OCI-LY7 (cell line): ENCODE results near the gene APBB2. TPM values are rescaled to one million over a fixed set of nuclear protein-coding genes. Genes with fewer than 3 reads are reported as not detected.

ENCODE experiments used
- BruUV-seq: library from RNA; stranded (reverse); fragments of 400-500 nt; replicated peaks from 2 replicates; lab custom pipeline; 2021; lab: Mats Ljungman, UMichigan
- CTCF ChIA-PET: fragments of 300-600 bp; sonication (Branson Sonifier 250); formaldehyde crosslinking; loops from one replicate; lab custom pipeline; 2022; ENCODE audit warnings: antibody characterized with exemption; ENCODE audit not compliant: unreplicated experiment; lab: Charles Lee
- POLR2A ChIA-PET: fragments of 300-600 bp; sonication (Branson Sonifier 250); formaldehyde crosslinking; loops from one replicate; lab custom pipeline; 2022; ENCODE audit warnings: antibody characterized with exemption; lab: Charles Lee
- DNase-seq: peaks from one replicate; pipeline ENCODE4 v3.0.0-alpha.2; 2015; ENCODE audit warnings: low spot score
- H2AFZ ChIP-seq: fragments of 200-600 bp; sonication (generic), shearing (Covaris generic); 2 replicates; pipeline ENCODE4 v1.6.1; 2014; ENCODE audit warnings: mild to moderate bottlenecking, antibody characterized with exemption, low read length, moderate library complexity
- H3K27ac ChIP-seq: fragments of 200-600 bp; sonication (generic); 2 replicates; pipeline ENCODE4 v1.5.1; 2014; ENCODE audit warnings: mixed run types, low read depth, mild to moderate bottlenecking, moderate library complexity, low read length, inconsistent platforms; ENCODE audit not compliant: poor library complexity, severe bottlenecking
- H3K36me3 ChIP-seq: fragments of 200-600 bp; sonication (generic); 2 replicates; pipeline ENCODE4 v1.6.1; 2014; ENCODE audit warnings: mild to moderate bottlenecking, antibody characterized with exemption, low read length, moderate library complexity, mixed read lengths; ENCODE audit not compliant: insufficient read depth
- H3K4me1 ChIP-seq: fragments of 200-600 bp; sonication (generic); 2 replicates; pipeline ENCODE4 v1.5.1; 2014; ENCODE audit warnings: mild to moderate bottlenecking, low read length; ENCODE audit not compliant: insufficient read depth, poor library complexity, severe bottlenecking
- H3K4me2 ChIP-seq: fragments of 200-600 bp; sonication (generic); 2 replicates; pipeline ENCODE4 v1.6.1; 2014; ENCODE audit warnings: mild to moderate bottlenecking, low read length
- H3K4me3 ChIP-seq: fragments of 200-600 bp; sonication (generic); 2 replicates; pipeline ENCODE4 v1.5.1; 2014; ENCODE audit warnings: mild to moderate bottlenecking, low read depth, low read length; ENCODE audit not compliant: poor library complexity, severe bottlenecking
- H3K79me2 ChIP-seq: fragments of 200-600 bp; sonication (generic); 2 replicates; pipeline ENCODE4 v1.6.1; 2016; ENCODE audit warnings: low read depth, mild to moderate bottlenecking, low read length, moderate library complexity, mixed read lengths; ENCODE audit not compliant: insufficient read depth
- H3K9me2 ChIP-seq: fragments of 200-600 bp; sonication (generic); 2 replicates; pipeline ENCODE4 v1.6.1; 2016; ENCODE audit warnings: mild to moderate bottlenecking, low read length, mixed read lengths; ENCODE audit not compliant: insufficient read depth
- H3K9me3 ChIP-seq: fragments of 200-600 bp; sonication (generic); 2 replicates; pipeline ENCODE4 v1.6.1; 2014; ENCODE audit warnings: mild to moderate bottlenecking, mixed run types, low read length, mixed read lengths
- H4K20me1 ChIP-seq: fragments of 200-600 bp; sonication (generic); 2 replicates; pipeline ENCODE4 v1.6.1; 2014; ENCODE audit warnings: mild to moderate bottlenecking, antibody characterized with exemption, low read length, moderate library complexity, mixed read lengths; ENCODE audit not compliant: insufficient read depth
- EZH2phosphoT487 ChIP-seq: fragments of 200-600 bp; sonication (generic); IDR thresholded peaks from 2 replicates; pipeline ENCODE4 v1.6.1; 2018; ENCODE audit warnings: low read depth, borderline replicate concordance, mild to moderate bottlenecking, mixed run types, antibody characterized with exemption, low read length, moderate library complexity, mixed read lengths
- intact Hi-C: fragments of 100-400 bp; cut with micrococcal nuclease; formaldehyde crosslinking; loops from one replicate; pipeline ENCODE4 v1.10.0; 2022; ENCODE audit not compliant: unreplicated experiment
- total RNA-seq, 2 experiments: library from RNA; depleted of rRNA in 1 of 2; stranded (reverse); fragments of >200 nt in 1 of 2; shearing (Covaris generic) in 1 of 2; gene quantifications; 2 replicates each; pipeline ENCODE4 v1.2.3, GENCODE V29; 2014 to 2022
- TF ChIP-seq, protein P1 (sequence below): fragments of 200-600 bp; sonication (generic); conservative IDR thresholded peaks from 2 replicates; pipeline ENCODE4 v1.5.1; 2014; ENCODE audit warnings: mild to moderate bottlenecking, antibody characterized with exemption, low read length, moderate library complexity, mixed read lengths

The APBB2 gene
- total RNA-seq, 2 experiments from 2014 or later: 66.4 to 88.5 TPM

DNA sequence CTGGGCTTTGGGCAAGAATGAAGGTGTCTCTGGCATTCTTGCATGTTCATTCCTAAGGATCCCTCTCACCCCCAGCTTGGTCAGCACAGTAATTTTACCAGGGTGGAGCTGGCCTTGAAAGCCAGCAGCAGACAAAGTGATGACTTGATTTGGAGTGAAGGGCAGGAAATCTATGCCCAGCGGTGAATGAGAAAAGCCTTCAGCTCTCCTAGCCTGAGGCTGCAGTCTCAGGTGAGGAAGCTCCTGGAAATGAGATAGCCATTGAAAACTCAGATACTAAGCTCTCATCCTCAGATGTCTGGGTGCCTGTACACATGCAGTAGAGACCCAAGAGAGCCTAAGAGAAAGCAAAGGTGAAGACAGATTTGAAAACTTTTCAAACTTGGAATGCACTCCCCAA, 31.6 kb upstream of the APBB2 start:
- BruUV-seq: no TSS peak
- Histone ChIP-seq H3K9me3 (no peaks in the 10 kb centered on the region), H2AFZ (no peak overlapping the region), H4K20me1 (no peaks in the 10 kb centered on the region), H3K4me2 (no peak overlapping the region), H3K4me3 (no peak overlapping the region), H3K36me3 (no peaks in the 10 kb centered on the region), H3K27ac (no peak overlapping the region), H3K4me1 (no peaks in the 10 kb centered on the region), H3K79me2 (no peaks in the 10 kb centered on the region), H3K9me2 (no peaks in the 10 kb centered on the region)
- DNase-seq: no peak
- CTCF ChIA-PET: no interaction called here
- TF ChIP-seq, protein P1, sequence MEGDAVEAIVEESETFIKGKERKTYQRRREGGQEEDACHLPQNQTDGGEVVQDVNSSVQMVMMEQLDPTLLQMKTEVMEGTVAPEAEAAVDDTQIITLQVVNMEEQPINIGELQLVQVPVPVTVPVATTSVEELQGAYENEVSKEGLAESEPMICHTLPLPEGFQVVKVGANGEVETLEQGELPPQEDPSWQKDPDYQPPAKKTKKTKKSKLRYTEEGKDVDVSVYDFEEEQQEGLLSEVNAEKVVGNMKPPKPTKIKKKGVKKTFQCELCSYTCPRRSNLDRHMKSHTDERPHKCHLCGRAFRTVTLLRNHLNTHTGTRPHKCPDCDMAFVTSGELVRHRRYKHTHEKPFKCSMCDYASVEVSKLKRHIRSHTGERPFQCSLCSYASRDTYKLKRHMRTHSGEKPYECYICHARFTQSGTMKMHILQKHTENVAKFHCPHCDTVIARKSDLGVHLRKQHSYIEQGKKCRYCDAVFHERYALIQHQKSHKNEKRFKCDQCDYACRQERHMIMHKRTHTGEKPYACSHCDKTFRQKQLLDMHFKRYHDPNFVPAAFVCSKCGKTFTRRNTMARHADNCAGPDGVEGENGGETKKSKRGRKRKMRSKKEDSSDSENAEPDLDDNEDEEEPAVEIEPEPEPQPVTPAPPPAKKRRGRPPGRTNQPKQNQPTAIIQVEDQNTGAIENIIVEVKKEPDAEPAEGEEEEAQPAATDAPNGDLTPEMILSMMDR: no peak
- no peak for TF ChIP-seq EZH2phosphoT487
- intact Hi-C loops: no loop called here
- POLR2A ChIA-PET: interaction anchor here (0.5 kb wide), 1 partner anchor 1252 kb away, joined by 3 read pairs; no protein-coding TSS in a partner anchor

DNA sequence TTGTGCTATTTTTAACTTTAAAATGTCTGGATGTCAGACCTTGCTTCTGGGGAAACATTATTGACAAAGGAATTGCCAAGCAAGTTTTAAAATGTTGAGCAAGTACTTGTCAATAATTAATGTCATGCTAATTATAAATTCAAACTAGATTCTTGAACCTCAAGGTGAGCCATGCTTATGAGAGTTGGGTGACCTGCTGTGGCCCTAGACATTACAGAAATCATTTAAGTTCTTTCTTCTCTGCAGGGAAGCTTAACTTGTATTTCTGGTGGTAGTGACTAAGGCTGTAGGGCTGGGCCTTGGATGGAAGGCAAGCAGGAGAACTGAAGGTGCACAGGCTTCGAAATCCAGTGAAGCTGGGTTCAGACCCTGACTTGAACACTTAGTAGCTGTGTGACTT, 27.6 kb upstream of the APBB2 start:
- Histone ChIP-seq H3K27ac (no peak overlapping the region), H3K36me3 (no peaks in the 10 kb centered on the region), H3K4me2 (no peak overlapping the region), H2AFZ (no peak overlapping the region), H3K79me2 (no peaks in the 10 kb centered on the region), H3K4me1 (no peaks in the 10 kb centered on the region), H3K9me3 (no peaks in the 10 kb centered on the region), H3K9me2 (no peaks in the 10 kb centered on the region), H3K4me3 (no peak overlapping the region), H4K20me1 (no peaks in the 10 kb centered on the region)
- BruUV-seq: no TSS peak
- intact Hi-C loops: no loop called here
- POLR2A ChIA-PET: interaction anchor here (4.3 kb wide), 1 partner anchor 14 kb away, joined by 13 read pairs; the partner anchor contains the start of gene UCHL1
- CTCF ChIA-PET: no interaction called here
- DNase-seq: no peak
- TF ChIP-seq, protein P1: no peak
- no peak for TF ChIP-seq EZH2phosphoT487

DNA sequence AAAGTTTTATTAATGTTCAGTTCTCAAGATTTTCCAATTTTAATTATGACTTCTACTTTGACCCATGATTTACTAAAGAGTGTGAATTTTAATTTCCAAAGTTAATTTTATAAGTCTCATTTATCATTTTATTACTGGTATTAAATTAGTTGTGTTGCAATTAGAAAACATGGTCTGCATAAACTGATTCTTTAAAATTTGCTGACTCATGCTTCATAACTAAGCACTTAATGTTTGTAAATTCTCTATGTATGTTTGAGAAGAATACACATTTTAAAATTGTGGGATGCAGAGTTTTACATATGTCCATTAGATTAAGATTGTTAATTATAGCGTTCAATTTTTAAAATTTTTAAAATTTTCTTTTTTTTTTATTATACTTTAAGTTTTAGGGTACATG, 22.2 kb upstream of the APBB2 start:
- Histone ChIP-seq H3K9me3 (no peaks in the 10 kb centered on the region), H3K79me2 (no peaks in the 10 kb centered on the region), H3K4me3 (no peak overlapping the region), H3K9me2 (no peaks in the 10 kb centered on the region), H2AFZ (no peak overlapping the region), H3K36me3 (no peaks in the 10 kb centered on the region), H4K20me1 (no peaks in the 10 kb centered on the region), H3K4me2 (no peak overlapping the region), H3K4me1 (no peaks in the 10 kb centered on the region), H3K27ac (no peak overlapping the region)
- BruUV-seq: no TSS peak
- ChIA-PET CTCF (no interaction called here), POLR2A (no interaction called here)
- intact Hi-C loops: no loop called here
- DNase-seq: no peak
- TF ChIP-seq, protein P1: no peak
- no peak for TF ChIP-seq EZH2phosphoT487
